ENCODE data around the gene FBXO15.

- TF ChIP-seq CTCF (conservative IDR thresholded peaks at IDR 0.05) (no peak), EZH2 (IDR thresholded peaks at IDR 0.05; ENCODE audit: low read depth) (no peak)
Observed at GRCh38 chr18:74128159-74128558, 19.5 kb downstream of the FBXO15 start.

Data from PC-9 (cell line).